ENCODE results near the gene BICC1.
A peak's percentile ranks its signal among the peaks of the same experiment; 100 is the strongest.

Gene BICC1

GRCh38 chr10:58784361-58784760, 271.7 kb downstream of the BICC1 start:
- no peak for DNase-seq

- DNase-seq: no peak
Measured at GRCh38 chr10:58785354-58785753, 272.7 kb downstream of the BICC1 start.

- DNase-seq: peak; percentile 41
Measured at GRCh38 chr10:58791137-58791536, 278.5 kb downstream of the BICC1 start.

- peak; percentile 71 for DNase-seq
Measured at GRCh38 chr10:58795560-58795959, 282.9 kb downstream of the BICC1 start.

- no peak for DNase-seq
Measured at GRCh38 chr10:58796242-58796641, 283.6 kb downstream of the BICC1 start.

GRCh38 chr10:58796824-58797223, 284.2 kb downstream of the BICC1 start:
- no peak for DNase-seq

GRCh38 chr10:58797356-58797755, 284.7 kb downstream of the BICC1 start:
- peak; percentile 40 for DNase-seq

GRCh38 chr10:58802047-58802446, 289.4 kb downstream of the BICC1 start:
- DNase-seq: no peak

GRCh38 chr10:58806323-58806722, 293.7 kb downstream of the BICC1 start:
- DNase-seq: peak; percentile 60

- DNase-seq: no peak
Measured at GRCh38 chr10:58806970-58807628, 294.4 kb downstream of the BICC1 start.

- peak; percentile 57 for DNase-seq
Measured at GRCh38 chr10:58807629-58808022, 295.0 kb downstream of the BICC1 start.

- no peak for DNase-seq
Measured at GRCh38 chr10:58810751-58811150, 298.1 kb downstream of the BICC1 start.

- no peak for DNase-seq
Measured at GRCh38 chr10:58813573-58813972, 300.9 kb downstream of the BICC1 start.

GRCh38 chr10:58817201-58817846, 304.7 kb downstream of the BICC1 start:
- no peak for DNase-seq

GRCh38 chr10:58818900-58819299, 306.2 kb downstream of the BICC1 start:
- peak; percentile 70 for DNase-seq

- DNase-seq: no peak
Measured at GRCh38 chr10:58820386-58820785, 307.7 kb downstream of the BICC1 start.

GRCh38 chr10:58820861-58821751, 308.4 kb downstream of the BICC1 start:
- DNase-seq: peak; percentile 95

GRCh38 chr10:58821752-58822056, 309.0 kb downstream of the BICC1 start:
- DNase-seq: no peak

GRCh38 chr10:58823983-58824382, 311.3 kb downstream of the BICC1 start:
- no peak for DNase-seq

- no peak for DNase-seq
Measured at GRCh38 chr10:58824396-58824795, 311.7 kb downstream of the BICC1 start.

- no peak for DNase-seq
Measured at GRCh38 chr10:58826694-58827093, 314.0 kb downstream of the BICC1 start.

GRCh38 chr10:58827381-58827780, 314.7 kb downstream of the BICC1 start:
- DNase-seq: no peak

GRCh38 chr10:58829839-58830238, 317.2 kb downstream of the BICC1 start:
- no peak for DNase-seq

- no peak for DNase-seq
Measured at GRCh38 chr10:58830697-58831096, 318.0 kb downstream of the BICC1 start.
